Uterus (tissue), 2 donors: ENCODE measurements around the gene STPG2.

Experiments used
- POLR2A ChIP-seq, 2 donors: fragments of 450-650 bp; IDR thresholded peaks; one replicate each; pipeline ENCODE4 v1.6.1; 2016; ENCODE audit warnings: antibody characterized with exemption in 2 of 2, mild to moderate bottlenecking in 1 of 2, moderate library complexity in 1 of 2
- TF ChIP-seq, protein P1 (sequence below), 4 experiments: fragments of 200-600 bp in 2 of 4; fragments of 450-650 bp in 2 of 4; sonication (generic) in 2 of 4; IDR thresholded peaks; one replicate each; pipeline ENCODE4 v1.5.1; 2016 to 2019; ENCODE audit warnings: antibody characterized with exemption in 4 of 4, mild to moderate bottlenecking in 2 of 4, moderate library complexity in 1 of 4

- no peak for TF ChIP-seq POLR2A (IDR thresholded peaks at IDR 0.05)
- TF ChIP-seq, protein P1, sequence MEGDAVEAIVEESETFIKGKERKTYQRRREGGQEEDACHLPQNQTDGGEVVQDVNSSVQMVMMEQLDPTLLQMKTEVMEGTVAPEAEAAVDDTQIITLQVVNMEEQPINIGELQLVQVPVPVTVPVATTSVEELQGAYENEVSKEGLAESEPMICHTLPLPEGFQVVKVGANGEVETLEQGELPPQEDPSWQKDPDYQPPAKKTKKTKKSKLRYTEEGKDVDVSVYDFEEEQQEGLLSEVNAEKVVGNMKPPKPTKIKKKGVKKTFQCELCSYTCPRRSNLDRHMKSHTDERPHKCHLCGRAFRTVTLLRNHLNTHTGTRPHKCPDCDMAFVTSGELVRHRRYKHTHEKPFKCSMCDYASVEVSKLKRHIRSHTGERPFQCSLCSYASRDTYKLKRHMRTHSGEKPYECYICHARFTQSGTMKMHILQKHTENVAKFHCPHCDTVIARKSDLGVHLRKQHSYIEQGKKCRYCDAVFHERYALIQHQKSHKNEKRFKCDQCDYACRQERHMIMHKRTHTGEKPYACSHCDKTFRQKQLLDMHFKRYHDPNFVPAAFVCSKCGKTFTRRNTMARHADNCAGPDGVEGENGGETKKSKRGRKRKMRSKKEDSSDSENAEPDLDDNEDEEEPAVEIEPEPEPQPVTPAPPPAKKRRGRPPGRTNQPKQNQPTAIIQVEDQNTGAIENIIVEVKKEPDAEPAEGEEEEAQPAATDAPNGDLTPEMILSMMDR (IDR thresholded peaks at IDR 0.05), result no peak
Measured at GRCh38 chr4:97653701-97654100, 489.6 kb downstream of the STPG2 start.
